GM12878 (cell line): ENCODE data around the gene CCNI. TPM values are rescaled to one million over a fixed set of nuclear protein-coding genes. Genes with fewer than 3 reads are reported as not detected.

Experiments
- ATAC-seq: fragments of 200-7000 bp; cut with Tn5 transposase; 3 replicates; pipeline ENCODE4 v1.9.1; 2020; ENCODE audit warnings: mild to moderate bottlenecking, moderate library complexity
- BruUV-seq: library from RNA; stranded (reverse); fragments of 400-500 nt; replicated peaks from 2 replicates; lab custom pipeline; 2021; lab: Mats Ljungman, UMichigan
- CTCF ChIA-PET: fragments of 300-600 bp; sonication (Branson Sonifier 250); formaldehyde crosslinking; extraction: SDS; loops from one replicate; lab custom pipeline; 2021; ENCODE audit warnings: inconsistent platforms; lab: Yijun Ruan, JAX
- POLR2A ChIA-PET: fragments of 350-600 bp; formaldehyde crosslinking; extraction: SDS; loops from one replicate; lab custom pipeline; 2021; ENCODE audit warnings: inconsistent platforms; lab: Charles Lee
- RAD21 ChIA-PET: fragments of 300-600 bp; sonication (Branson Sonifier 250); formaldehyde crosslinking; loops from one replicate; lab custom pipeline; 2023; ENCODE audit warnings: antibody characterized with exemption; ENCODE audit not compliant: unreplicated experiment; lab: Charles Lee
- SMC1A ChIA-PET: fragments of 300-600 bp; sonication (Branson Sonifier 250); formaldehyde crosslinking; loops from one replicate; lab custom pipeline; 2023; ENCODE audit not compliant: unreplicated experiment, uncharacterized antibody; lab: Charles Lee
- DNase-seq: peaks from one replicate; pipeline ENCODE4 v3.0.0-alpha.2; 2011; ENCODE audit warnings: low read depth, low spot score
- FAIRE-seq: peaks from 3 replicates; lab custom pipeline; 2011; peaks lifted over from hg19 to GRCh38; lab: Jason Lieb, UNC
- H2AFZ ChIP-seq: 2 replicates; pipeline ENCODE4 v1.6.0; 2011; ENCODE audit warnings: low read depth, low read length, control low read depth; ENCODE audit not compliant: control insufficient read depth
- H3K27ac ChIP-seq: 2 replicates; pipeline ENCODE4 v1.5.1; 2011; ENCODE audit warnings: control low read depth; ENCODE audit not compliant: control insufficient read depth, insufficient read depth
- H3K27me3 ChIP-seq, 2 experiments: replicated peaks in 1 of 2; 2 replicates each; pipeline versions ENCODE4 v1.6.0 to v1.6.1; 2011; ENCODE audit warnings: low read length in 1 of 2; ENCODE audit not compliant: control insufficient read depth in 2 of 2, insufficient read depth in 2 of 2
- H3K36me3 ChIP-seq, 2 experiments: 2 replicates each; pipeline ENCODE4 v1.5.1; 2011; ENCODE audit warnings: low read length in 1 of 2; ENCODE audit not compliant: control insufficient read depth in 2 of 2, insufficient read depth in 2 of 2
- H3K4me1 ChIP-seq: 2 replicates; pipeline ENCODE4 v1.6.1; 2011; ENCODE audit warnings: mild to moderate bottlenecking, low read length, moderate library complexity, mixed read lengths; ENCODE audit not compliant: control insufficient read depth, insufficient read depth
- H3K4me2 ChIP-seq: 2 replicates; pipeline ENCODE4 v1.6.0; 2011; ENCODE audit warnings: control low read depth; ENCODE audit not compliant: control insufficient read depth, insufficient read depth
- H3K4me3 ChIP-seq: fragments of 200-600 bp; sonication (generic); 2 replicates; pipeline ENCODE4 v1.5.1; 2016
- H3K79me2 ChIP-seq: 2 replicates; pipeline ENCODE4 v1.6.0; 2011; ENCODE audit warnings: low read length; ENCODE audit not compliant: control insufficient read depth, insufficient read depth
- H3K9ac ChIP-seq: 2 replicates; pipeline ENCODE4 v1.8.0; 2011; ENCODE audit warnings: low read length, control low read depth, mixed read lengths; ENCODE audit not compliant: control insufficient read depth, insufficient read depth
- H3K9me3 ChIP-seq: replicated peaks from 3 replicates; pipeline ENCODE4 v1.5.1; 2011; ENCODE audit warnings: mild to moderate bottlenecking, low read length; ENCODE audit not compliant: control insufficient read depth, insufficient read depth
- H4K20me1 ChIP-seq: 2 replicates; pipeline ENCODE4 v1.6.0; 2011; ENCODE audit not compliant: control insufficient read depth, insufficient read depth
- CREM ChIP-seq: IDR thresholded peaks from 2 replicates; pipeline ENCODE4 v1.6.1; 2014; ENCODE audit warnings: antibody characterized with exemption, low read depth
- FOXM1 ChIP-seq: IDR thresholded peaks from 2 replicates; pipeline ENCODE4 v1.6.1; 2012; ENCODE audit warnings: low read depth, mild to moderate bottlenecking, inconsistent platforms, low read length, moderate library complexity
- HDAC2 ChIP-seq: fragments of 200-600 bp; sonication (generic); IDR thresholded peaks from 2 replicates; pipeline ENCODE4 v1.6.1; 2017
- IRF4 ChIP-seq: IDR thresholded peaks from 2 replicates; pipeline ENCODE4 v1.6.1; 2011; ENCODE audit warnings: low read depth, low read length
- KAT2A ChIP-seq: conservative IDR thresholded peaks from 2 replicates; pipeline ENCODE4 v1.6.1; 2011; ENCODE audit warnings: low read depth, low read length; ENCODE audit not compliant: control insufficient read depth
- MTA2 ChIP-seq: fragments of 450-650 bp; IDR thresholded peaks from 2 replicates; pipeline ENCODE4 v1.6.1; 2016; ENCODE audit warnings: low read depth, mild to moderate bottlenecking, moderate library complexity
- NFIC ChIP-seq: IDR thresholded peaks from 2 replicates; pipeline ENCODE4 v1.6.1; 2012; ENCODE audit warnings: low read depth, mild to moderate bottlenecking, inconsistent platforms, low read length, moderate library complexity
- RAD51 ChIP-seq: fragments of 450-650 bp; IDR thresholded peaks from 2 replicates; pipeline ENCODE4 v1.6.1; 2016; ENCODE audit warnings: moderate library complexity, mild to moderate bottlenecking, inconsistent platforms
- RELA ChIP-seq: fragments of 450-650 bp; IDR thresholded peaks from 2 replicates; pipeline ENCODE4 v1.8.0; 2014; ENCODE audit warnings: borderline replicate concordance; ENCODE audit not compliant: partially characterized antibody
- SMC3 ChIP-seq: IDR thresholded peaks from 2 replicates; pipeline ENCODE4 v1.6.1; 2011; ENCODE audit warnings: low read length, improper control_type of control experiment, borderline replicate concordance
- SP1 ChIP-seq: IDR thresholded peaks from one replicate; pipeline ENCODE4 v1.6.1; 2011; ENCODE audit warnings: low read depth, low read length
- YY1 ChIP-seq: IDR thresholded peaks from 2 replicates; pipeline ENCODE4 v1.6.1; 2011; ENCODE audit warnings: low read depth, mild to moderate bottlenecking, low read length
- WGBS: methylation state at CpG from one replicate; pipeline ENCODE4 v1.1.6; 2016; ENCODE audit warnings: low lambda C conversion rate; ENCODE audit not compliant: insufficient replicate concordance, insufficient coverage; ENCODE audit errors: missing lambda C conversion rate; 5-methylcytosine and 5-hydroxymethylcytosine counted together
- in situ Hi-C: fragments of 300-500 bp; cut with MboI; formaldehyde crosslinking; loops from 9 replicates; pipeline ENCODE4 v1.14.3; 2018; ENCODE audit warnings: mixed read lengths
- intact Hi-C: fragments of 100-400 bp; cut with micrococcal nuclease; formaldehyde crosslinking; loops from one replicate; pipeline ENCODE4 v1.14.2; 2022; ENCODE audit not compliant: unreplicated experiment
- polyA plus RNA-seq, 11 experiments: library from polyadenylated mRNA; depleted of rRNA in 4 of 11; unstranded in 6 of 11; stranded (reverse) in 5 of 11; fragments of >200 nt; fragmentation: Nextera tagmentation in 4 of 11; fragmentation: Illumina TruSeq in 1 of 11; extraction: Ambion mirVana in 4 of 11; extraction: Trizol in 1 of 11; gene quantifications; 1 replicate in 1 of 11; 2 replicates in 10 of 11; pipeline versions ENCODE4 v1.2.1 to v1.2.3, GENCODE V29; 2011 to 2016; ENCODE audit warnings: inconsistent platforms in 2 of 11, missing spikeins in 2 of 11, low read depth in 1 of 11
- total RNA-seq, 4 experiments: library from RNA; depleted of rRNA in 3 of 4; stranded (reverse); fragments of >200 nt in 3 of 4; fragmentation: Illumina TruSeq in 1 of 4; extraction: Trizol in 1 of 4; gene quantifications; 2 replicates each; pipeline versions ENCODE4 v1.2.1 to v1.2.3, GENCODE V29; 2013 to 2021
- TF ChIP-seq, protein P1 (sequence below): fragments of 150-350 bp; IDR thresholded peaks from 2 replicates; pipeline ENCODE4 v1.6.1; 2016; ENCODE audit warnings: low read depth, low read length
- TF ChIP-seq, protein P2 (sequence below), 3 experiments: IDR thresholded peaks in 2 of 3; conservative IDR thresholded peaks in 1 of 3; 2 replicates each; pipeline ENCODE4 v1.5.1; 2011; ENCODE audit warnings: low read depth in 3 of 3, low read length in 3 of 3, mild to moderate bottlenecking in 3 of 3, control low read depth in 2 of 3, moderate library complexity in 2 of 3, inconsistent platforms in 1 of 3, mixed read lengths in 1 of 3; ENCODE audit not compliant: control insufficient read depth in 2 of 3, insufficient read depth in 1 of 3; ENCODE audit errors: extremely low read depth in 1 of 3
- TF ChIP-seq, protein P3 (sequence below): fragments of 450-650 bp; IDR thresholded peaks from 2 replicates; pipeline ENCODE4 v1.6.1; 2018; ENCODE audit warnings: borderline replicate concordance, mild to moderate bottlenecking; ENCODE audit not compliant: partially characterized antibody

The CCNI gene
- total and polyA plus RNA-seq, 10 of the 15 experiments (the other 5 are each of a cell fraction or from before 2014, with no cell fraction given): 70.6 to 178 (median 105) TPM

GRCh38 chr4:77095101-77095821 is 19.5 kb upstream of the CCNI start:
- SMC1A ChIA-PET: interaction anchor here (0.6 to 12.9 kb wide), 35 partner anchors 9 to 145 kb away, joined by 3 to 286 read pairs (median 5); partner anchors contain the start of gene CCNI
- no peak overlapping the region for H3K4me2 ChIP-seq
- in situ Hi-C loops: loop anchor here (5.0 kb wide), 1 partner anchor 112 kb away; no protein-coding TSS in a partner anchor
- intact Hi-C loops: loop anchor here (1.0 to 10.0 kb wide), 3 partner anchors 62 to 210 kb away; partner anchors contain the start of gene CCNG2
- DNase-seq (no peak), ATAC-seq (peak; percentile 100), FAIRE-seq (peak; percentile 64)
- no peaks in the 10 kb centered on the region for H3K79me2 ChIP-seq
- POLR2A ChIA-PET: interaction anchor here (0.5 to 1.7 kb wide), 8 partner anchors 13 to 207 kb away, joined by 3 to 5 read pairs (median 4); no protein-coding TSS in a partner anchor
- no peak overlapping the region for H3K27ac ChIP-seq
- H3K27me3 ChIP-seq: no peaks in the 10 kb centered on the region
- H3K9ac ChIP-seq: no peak overlapping the region
- no peaks in the 10 kb centered on the region for H3K36me3 ChIP-seq
- CTCF ChIA-PET: interaction anchor here (0.6 to 11.9 kb wide), 44 partner anchors 10 to 481 kb away, joined by 3 to 535 read pairs (median 6); partner anchors contain the start of gene CCNG2
- H4K20me1 ChIP-seq: no peaks in the 10 kb centered on the region
- whole genome bisulfite sequencing: 45% methylated on average over 6 of the region's 6 CpGs
- BruUV-seq: no TSS peak
- H2AFZ ChIP-seq: peak overlapping the region; percentile 64; the same call in 1 of the 2 replicates
- H3K4me3 ChIP-seq: no peak overlapping the region
- H3K4me1 ChIP-seq: no peaks in the 10 kb centered on the region
- H3K9me3 ChIP-seq: no peaks in the 10 kb centered on the region
- RAD21 ChIA-PET: interaction anchor here (0.7 to 8.3 kb wide), 25 partner anchors 9 to 263 kb away, joined by 3 to 229 read pairs (median 5); partner anchors contain the start of gene CCNG2
- TF ChIP-seq YY1 (peak; percentile 79; the same call in 1 of the 2 replicates), IRF4 (peak; percentile 69; the same call in 1 of the 2 replicates), RAD51 (no peak), CREM (peak; percentile 38; the same call in 1 of the 2 replicates), MTA2 (no peak), RELA (no peak), KAT2A (no peak), NFIC (no peak), HDAC2 (no peak), SP1 (no peak), FOXM1 (no peak; the same call in 1 of the 2 replicates), SMC3 (peak; percentile 91)
- TF ChIP-seq, protein P1, sequence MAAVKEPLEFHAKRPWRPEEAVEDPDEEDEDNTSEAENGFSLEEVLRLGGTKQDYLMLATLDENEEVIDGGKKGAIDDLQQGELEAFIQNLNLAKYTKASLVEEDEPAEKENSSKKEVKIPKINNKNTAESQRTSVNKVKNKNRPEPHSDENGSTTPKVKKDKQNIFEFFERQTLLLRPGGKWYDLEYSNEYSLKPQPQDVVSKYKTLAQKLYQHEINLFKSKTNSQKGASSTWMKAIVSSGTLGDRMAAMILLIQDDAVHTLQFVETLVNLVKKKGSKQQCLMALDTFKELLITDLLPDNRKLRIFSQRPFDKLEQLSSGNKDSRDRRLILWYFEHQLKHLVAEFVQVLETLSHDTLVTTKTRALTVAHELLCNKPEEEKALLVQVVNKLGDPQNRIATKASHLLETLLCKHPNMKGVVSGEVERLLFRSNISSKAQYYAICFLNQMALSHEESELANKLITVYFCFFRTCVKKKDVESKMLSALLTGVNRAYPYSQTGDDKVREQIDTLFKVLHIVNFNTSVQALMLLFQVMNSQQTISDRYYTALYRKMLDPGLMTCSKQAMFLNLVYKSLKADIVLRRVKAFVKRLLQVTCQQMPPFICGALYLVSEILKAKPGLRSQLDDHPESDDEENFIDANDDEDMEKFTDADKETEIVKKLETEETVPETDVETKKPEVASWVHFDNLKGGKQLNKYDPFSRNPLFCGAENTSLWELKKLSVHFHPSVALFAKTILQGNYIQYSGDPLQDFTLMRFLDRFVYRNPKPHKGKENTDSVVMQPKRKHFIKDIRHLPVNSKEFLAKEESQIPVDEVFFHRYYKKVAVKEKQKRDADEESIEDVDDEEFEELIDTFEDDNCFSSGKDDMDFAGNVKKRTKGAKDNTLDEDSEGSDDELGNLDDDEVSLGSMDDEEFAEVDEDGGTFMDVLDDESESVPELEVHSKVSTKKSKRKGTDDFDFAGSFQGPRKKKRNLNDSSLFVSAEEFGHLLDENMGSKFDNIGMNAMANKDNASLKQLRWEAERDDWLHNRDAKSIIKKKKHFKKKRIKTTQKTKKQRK: no peak
- TF ChIP-seq, protein P2, sequence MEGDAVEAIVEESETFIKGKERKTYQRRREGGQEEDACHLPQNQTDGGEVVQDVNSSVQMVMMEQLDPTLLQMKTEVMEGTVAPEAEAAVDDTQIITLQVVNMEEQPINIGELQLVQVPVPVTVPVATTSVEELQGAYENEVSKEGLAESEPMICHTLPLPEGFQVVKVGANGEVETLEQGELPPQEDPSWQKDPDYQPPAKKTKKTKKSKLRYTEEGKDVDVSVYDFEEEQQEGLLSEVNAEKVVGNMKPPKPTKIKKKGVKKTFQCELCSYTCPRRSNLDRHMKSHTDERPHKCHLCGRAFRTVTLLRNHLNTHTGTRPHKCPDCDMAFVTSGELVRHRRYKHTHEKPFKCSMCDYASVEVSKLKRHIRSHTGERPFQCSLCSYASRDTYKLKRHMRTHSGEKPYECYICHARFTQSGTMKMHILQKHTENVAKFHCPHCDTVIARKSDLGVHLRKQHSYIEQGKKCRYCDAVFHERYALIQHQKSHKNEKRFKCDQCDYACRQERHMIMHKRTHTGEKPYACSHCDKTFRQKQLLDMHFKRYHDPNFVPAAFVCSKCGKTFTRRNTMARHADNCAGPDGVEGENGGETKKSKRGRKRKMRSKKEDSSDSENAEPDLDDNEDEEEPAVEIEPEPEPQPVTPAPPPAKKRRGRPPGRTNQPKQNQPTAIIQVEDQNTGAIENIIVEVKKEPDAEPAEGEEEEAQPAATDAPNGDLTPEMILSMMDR (IDR thresholded peaks at IDR 0.05 in 2 of 3, conservative IDR thresholded peaks at IDR 0.05 in 1 of 3; ENCODE audit: control insufficient read depth in 2 of 3, extremely low read depth in 1 of 3, insufficient read depth in 1 of 3, low read depth in 3 of 3, low read length in 3 of 3): peak; percentile 86 to 95 (median 91)
- TF ChIP-seq, protein P3, sequence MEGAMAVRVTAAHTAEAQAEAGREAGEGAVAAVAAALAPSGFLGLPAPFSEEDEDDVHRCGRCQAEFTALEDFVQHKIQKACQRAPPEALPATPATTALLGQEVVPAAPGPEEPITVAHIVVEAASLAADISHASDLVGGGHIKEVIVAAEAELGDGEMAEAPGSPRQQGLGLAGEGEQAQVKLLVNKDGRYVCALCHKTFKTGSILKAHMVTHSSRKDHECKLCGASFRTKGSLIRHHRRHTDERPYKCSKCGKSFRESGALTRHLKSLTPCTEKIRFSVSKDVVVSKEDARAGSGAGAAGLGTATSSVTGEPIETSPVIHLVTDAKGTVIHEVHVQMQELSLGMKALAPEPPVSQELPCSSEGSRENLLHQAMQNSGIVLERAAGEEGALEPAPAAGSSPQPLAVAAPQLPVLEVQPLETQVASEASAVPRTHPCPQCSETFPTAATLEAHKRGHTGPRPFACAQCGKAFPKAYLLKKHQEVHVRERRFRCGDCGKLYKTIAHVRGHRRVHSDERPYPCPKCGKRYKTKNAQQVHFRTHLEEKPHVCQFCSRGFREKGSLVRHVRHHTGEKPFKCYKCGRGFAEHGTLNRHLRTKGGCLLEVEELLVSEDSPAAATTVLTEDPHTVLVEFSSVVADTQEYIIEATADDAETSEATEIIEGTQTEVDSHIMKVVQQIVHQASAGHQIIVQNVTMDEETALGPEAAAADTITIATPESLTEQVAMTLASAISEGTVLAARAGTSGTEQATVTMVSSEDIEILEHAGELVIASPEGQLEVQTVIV: no peak
